GM12872 (cell line): Measurements from ENCODE around the gene KRT37.
"Not testable (repeated sequence)": the region's sequence is repeated elsewhere in the genome, so short reads cannot be mapped to it uniquely, and the experiment has no call there.

Source experiments
- TF ChIP-seq, protein P1 (sequence below): IDR thresholded peaks from 3 replicates; pipeline ENCODE4 v1.5.1; 2011; ENCODE audit warnings: low read depth, mild to moderate bottlenecking, low read length, moderate library complexity; ENCODE audit not compliant: insufficient read depth

KRT37 gene

DNA sequence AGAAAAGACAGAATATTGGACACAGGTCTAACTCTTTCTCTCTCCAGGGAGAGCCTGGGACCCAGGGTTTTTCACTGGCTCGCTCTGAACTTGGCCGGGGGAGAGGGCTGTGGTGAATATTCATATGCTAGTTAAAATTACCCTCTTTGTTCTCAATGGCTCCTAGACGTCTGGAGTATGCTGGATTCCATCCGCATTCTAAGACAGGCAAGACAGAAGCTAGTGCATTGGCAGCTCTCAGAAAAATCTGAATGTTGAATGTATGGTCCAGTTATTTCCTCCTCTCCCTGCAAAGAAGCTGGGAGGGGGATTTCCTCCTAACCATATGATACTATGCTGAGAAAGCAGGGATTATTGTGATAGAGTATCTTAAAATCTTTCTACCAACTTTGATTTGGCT, 36.7 kb downstream of the KRT37 start:
- TF ChIP-seq, protein P1, sequence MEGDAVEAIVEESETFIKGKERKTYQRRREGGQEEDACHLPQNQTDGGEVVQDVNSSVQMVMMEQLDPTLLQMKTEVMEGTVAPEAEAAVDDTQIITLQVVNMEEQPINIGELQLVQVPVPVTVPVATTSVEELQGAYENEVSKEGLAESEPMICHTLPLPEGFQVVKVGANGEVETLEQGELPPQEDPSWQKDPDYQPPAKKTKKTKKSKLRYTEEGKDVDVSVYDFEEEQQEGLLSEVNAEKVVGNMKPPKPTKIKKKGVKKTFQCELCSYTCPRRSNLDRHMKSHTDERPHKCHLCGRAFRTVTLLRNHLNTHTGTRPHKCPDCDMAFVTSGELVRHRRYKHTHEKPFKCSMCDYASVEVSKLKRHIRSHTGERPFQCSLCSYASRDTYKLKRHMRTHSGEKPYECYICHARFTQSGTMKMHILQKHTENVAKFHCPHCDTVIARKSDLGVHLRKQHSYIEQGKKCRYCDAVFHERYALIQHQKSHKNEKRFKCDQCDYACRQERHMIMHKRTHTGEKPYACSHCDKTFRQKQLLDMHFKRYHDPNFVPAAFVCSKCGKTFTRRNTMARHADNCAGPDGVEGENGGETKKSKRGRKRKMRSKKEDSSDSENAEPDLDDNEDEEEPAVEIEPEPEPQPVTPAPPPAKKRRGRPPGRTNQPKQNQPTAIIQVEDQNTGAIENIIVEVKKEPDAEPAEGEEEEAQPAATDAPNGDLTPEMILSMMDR: no peak

DNA sequence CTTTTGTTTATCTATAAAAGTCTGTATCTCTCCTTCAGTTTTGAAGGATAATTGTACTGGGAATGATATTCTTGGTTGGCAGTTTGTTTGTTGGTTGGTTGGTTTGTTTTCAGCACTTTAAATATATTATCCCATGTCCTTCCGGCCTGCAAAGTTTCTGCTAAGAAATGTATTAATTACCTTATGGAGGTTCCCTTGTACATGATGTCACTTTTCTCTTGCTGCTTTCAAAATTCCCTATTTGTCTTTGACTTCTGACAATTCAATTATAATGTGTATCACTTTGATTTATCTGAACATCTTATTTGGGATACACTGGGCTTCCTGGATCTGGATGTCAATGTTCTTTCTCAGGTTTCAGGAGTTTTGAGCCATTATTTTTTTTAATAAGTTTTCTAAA, 38.2 kb downstream of the KRT37 start:
- TF ChIP-seq, protein P1: no peak

DNA sequence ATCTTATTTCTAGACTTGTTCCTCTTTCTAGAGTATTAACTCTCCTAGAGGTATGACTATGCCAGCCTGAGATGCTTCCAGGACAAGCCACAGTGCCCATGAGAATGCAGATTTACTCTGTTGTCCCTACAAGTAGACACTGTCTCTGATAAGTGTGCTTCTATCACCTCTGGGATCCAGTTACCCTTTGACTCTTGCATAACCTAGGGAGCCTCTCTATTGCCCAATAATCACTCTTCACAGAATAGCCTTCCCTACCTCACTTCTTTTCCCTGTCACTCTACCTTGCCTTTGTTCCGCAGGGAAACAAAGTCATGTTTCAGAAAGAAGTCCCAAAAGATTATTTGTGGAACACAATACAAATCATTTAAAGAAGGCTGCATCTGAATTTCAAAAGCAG, 40.7 kb downstream of the KRT37 start:
- TF ChIP-seq, protein P1: no peak

DNA sequence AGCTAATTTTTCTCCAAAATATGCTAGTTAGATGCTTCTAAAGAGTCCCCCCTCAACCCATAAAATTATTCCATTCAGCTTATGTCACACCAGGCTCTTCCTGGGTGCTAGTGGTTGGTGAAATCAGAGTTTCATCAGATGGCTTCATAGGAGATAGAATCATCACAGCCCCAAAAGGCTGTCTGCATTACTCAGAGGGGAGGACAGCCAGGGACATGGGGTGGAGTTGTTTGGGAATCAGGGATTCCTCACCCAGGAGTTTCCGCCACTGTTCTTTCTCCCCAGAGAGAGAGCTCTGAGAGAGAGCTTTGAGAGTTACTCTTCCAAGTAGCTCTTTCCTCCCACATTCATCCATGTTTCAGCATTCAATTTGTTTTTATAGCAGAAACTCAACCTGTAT, 42.0 kb downstream of the KRT37 start:
- TF ChIP-seq, protein P1: no peak

DNA sequence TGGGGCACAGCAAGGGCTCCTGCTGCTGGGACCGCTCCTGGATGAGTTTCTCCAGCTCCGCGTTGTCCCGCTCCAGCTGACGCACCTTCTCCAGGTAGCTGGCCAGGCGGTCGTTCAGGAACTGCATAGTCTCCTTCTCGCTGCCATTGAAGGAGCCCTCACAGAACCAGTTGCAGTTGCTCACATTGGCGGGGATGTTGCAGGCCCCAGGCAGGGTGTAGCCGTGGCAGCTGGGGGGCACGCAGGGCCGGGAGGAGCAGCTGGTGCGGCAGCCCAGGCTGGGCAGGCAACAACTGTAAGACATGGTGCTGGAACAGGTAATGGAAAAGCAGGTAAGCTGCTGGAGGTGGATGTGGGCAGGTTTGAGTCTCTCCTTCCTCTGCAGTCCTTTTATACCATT, 42.4 kb downstream of the KRT37 start, which contains the start of gene KRT34:
Gene KRT34 (minus strand): TSS at position 364 of the 400 bp plus-strand sequence. CDS start 60 bp downstream, at position 304.
- TF ChIP-seq, protein P1: not testable (repeated sequence)

DNA sequence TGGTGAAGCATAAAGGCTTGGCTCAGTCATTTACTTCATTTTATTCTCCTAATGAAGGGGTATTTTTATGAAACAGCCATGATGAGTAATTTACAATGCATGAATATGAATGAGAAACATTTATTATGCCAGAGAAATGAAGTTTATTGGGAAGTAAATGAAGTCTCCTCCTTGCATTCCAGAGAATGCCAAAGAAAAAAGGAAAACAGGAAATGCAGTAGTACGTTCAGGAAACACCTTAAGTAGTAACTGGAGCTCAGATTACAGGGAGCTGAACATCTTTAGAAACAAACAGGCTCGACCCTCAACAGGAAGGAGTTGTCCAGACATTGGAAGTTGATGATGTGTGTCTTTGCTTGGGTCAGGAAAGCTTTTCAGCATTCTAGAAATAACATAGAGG, 46.8 kb downstream of the KRT37 start:
- TF ChIP-seq, protein P1: no peak
